Endometrial microvascular endothelial cells (primary cell): ENCODE data around the gene DIO3. TPM values are rescaled to one million over a fixed set of nuclear protein-coding genes. Genes with fewer than 3 reads are reported as not detected.
"Not testable (repeated sequence)": the region's sequence is repeated elsewhere in the genome, so short reads cannot be mapped to it uniquely, and the experiment has no call there.

Source experiments
- in situ Hi-C: cut with HindIII; loops from 2 replicates; pipeline ENCODE4 v1.10.0; 2017; ENCODE audit warnings: low sequenced_read_pairs, low pct_unique_long_range_greater_than_20kb; ENCODE audit errors: inconsistent ontology term
- total RNA-seq: library from RNA; depleted of rRNA; stranded (reverse); fragments of >200 nt; gene quantifications from one replicate; pipeline ENCODE4 v1.2.3, GENCODE V29; 2015; ENCODE audit errors: inconsistent ontology term

DIO3 gene
- total RNA-seq, 1 donor from 2014 or later, result not detected

- in situ Hi-C loops, result no loop called here
Observed at GRCh38 chr14:101540481-101541462, 20.5 kb upstream of the DIO3 start.

- in situ Hi-C loops, result no loop called here
Observed at GRCh38 chr14:101542391-101542790, 18.9 kb upstream of the DIO3 start.

DNA sequence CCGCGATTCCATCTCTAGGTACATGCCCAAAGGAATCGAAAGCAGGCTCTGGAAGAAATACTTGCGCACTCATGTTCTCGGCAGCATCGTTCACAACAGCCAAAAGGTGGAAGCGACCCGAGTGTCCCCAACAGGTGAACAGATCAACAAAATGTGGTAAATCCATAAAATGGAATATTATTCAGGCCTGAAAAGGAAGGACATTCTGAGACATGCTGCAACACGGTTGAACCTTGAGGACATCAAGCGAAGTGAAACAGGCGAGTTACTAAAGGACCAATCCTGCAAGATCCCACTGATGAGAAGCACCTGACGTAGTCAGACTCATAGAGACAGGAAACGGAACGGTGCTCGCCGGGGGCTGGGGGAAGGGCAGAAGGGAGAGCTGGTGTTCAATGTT is 17.5 kb upstream of the DIO3 start:
- in situ Hi-C loops, result no loop called here

DNA sequence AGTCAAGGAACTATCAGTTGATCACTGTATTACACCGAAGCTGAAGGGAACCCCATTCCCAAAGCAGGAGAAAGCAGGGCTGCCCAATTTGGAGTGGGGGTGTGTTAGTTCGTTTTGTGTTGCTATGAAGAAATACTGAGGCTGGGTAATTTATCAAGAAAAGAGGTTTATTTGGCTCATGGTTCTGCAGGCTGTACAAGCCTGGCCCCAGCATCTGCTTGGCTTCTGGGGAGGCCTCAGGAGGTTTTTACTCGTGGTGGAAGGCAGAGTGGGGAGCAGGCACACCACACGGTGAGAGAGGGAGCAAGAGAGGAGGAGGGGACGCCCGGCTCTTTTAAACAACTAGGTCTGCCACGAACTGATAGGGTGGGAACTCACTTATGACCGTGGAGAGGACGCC is 16.7 kb upstream of the DIO3 start:
- in situ Hi-C loops, result no loop called here

DNA sequence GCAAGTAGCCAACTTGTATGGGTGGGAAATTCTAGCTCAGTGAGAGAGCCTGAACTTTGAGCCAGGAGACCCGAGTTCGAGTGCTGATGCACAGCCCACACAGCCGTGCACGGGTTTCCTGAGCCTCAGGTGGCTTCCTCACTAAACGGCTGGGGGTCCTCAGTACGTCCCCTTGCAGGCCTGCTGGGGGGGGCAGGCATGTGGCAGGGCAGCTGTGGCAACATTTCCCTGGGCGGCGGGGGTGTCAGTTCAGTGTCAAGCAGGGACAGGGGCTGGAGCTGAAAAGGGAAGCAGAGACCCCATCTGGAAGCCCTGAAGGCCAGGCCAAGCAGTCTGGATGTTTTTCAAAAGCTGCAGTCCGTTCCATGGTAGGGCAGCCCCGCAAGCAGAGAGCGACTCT is 14.6 kb upstream of the DIO3 start:
- in situ Hi-C loops, result no loop called here

GRCh38 chr14:101547107-101547738 is 14.1 kb upstream of the DIO3 start:
- in situ Hi-C loops, result no loop called here

- in situ Hi-C loops, result no loop called here
Observed at GRCh38 chr14:101547961-101548669, 13.2 kb upstream of the DIO3 start.

GRCh38 chr14:101548710-101549109 is 12.6 kb upstream of the DIO3 start:
- in situ Hi-C loops, result no loop called here

DNA sequence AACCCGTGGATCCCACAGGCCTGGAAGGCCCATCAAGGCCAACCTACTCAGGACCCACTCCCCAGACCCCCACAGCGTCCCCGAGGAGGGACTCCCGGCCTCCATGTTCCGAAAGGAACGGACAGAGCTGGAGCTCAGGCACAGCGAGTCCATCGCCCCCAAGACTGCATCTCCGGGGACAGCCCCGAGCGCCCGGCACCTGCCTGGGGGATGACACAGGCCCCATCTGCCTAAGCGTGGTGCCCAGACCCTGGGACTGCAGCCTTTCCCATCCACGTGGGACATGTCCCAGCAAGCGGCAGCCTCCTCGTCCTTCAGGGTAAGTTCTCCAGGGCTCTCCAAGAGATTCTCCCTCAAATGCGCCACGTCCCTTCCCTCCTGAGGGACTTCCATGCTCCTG is 12.1 kb upstream of the DIO3 start:
- in situ Hi-C loops, result no loop called here

- in situ Hi-C loops, result not testable (repeated sequence)
Observed at GRCh38 chr14:101550202-101550912, 10.9 kb upstream of the DIO3 start.

DNA sequence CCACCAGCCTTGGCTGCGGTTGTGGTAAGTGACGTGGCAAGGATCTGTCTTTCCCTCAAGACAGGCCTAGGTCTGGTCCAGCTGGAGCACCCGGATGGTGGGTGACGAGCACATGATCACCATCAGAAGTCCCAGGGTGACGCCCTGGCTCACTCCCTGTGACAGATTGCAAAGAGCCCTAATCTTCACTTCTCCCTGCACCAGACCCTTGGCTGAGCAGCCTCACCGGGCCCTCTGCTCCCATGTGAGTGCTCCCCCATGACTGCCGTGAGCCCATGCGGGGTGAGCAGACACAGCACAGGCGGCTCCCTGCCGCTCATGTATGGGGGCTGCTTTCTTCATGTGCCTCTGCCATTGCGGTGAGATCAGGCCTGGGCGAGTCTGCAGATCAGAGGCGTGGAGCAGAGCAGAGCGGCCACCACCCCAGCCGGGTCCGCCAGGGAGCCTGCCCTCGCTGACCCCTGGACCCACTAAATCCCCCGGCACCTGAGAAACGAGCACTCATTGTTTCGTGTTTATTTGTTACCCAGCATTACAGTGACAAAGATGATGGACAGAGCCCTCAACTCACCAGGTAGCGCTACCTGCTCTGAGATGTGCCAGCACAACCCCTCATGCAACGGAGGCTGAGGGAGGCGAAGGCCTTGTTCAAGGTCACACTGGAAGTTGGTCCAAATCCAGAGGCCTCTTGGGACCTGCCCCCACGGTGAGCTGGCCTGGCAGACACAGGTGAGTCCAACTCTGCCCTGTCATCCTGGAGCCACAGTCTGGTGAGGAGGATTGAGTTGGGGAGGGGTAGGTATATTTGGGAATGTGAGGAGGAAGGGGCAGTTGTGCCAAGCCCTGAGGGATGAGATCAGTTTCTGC is 9.3 kb upstream of the DIO3 start:
- in situ Hi-C loops, result no loop called here

- in situ Hi-C loops, result no loop called here
Observed at GRCh38 chr14:101552786-101553231, 8.5 kb upstream of the DIO3 start.

DNA sequence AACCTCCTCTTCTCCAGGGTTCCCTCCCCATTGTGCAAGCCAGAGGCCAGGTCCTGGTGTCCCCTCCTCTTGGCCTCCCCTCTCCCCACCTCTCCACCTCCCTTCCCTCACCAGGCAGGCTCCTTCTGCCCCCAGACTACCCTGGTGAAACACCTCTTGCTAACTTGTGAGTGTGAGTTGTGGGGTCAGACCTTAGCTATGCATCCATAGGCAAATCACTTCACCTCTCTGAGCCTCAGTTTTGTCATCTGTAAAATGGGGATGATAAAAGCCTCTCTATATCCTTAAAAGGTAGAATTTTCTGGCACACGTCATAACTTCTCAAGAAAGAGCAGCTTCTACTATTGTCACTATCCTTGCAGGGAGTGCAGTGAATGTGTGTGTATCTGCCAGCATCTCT is 7.9 kb upstream of the DIO3 start:
- in situ Hi-C loops, result no loop called here

DNA sequence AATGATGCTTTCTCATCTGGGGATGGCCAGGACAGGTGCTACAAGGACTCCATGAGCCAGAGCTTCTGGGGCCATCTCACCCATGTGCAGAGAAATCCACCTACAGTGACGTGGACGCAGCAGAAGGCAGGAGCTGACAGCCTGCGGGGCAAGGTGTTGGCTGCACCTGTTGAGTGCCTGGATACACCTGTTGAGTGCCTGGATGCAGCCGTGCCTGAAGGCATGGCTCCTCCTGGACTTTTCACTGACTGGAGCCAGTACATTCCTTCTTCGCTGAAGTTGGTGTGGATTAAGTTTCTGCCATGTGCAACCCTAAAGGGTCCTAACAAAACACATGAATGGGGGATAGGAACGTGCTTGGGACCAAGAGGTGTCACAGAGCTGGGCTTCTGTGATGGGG is 7.4 kb upstream of the DIO3 start:
- in situ Hi-C loops, result no loop called here

DNA sequence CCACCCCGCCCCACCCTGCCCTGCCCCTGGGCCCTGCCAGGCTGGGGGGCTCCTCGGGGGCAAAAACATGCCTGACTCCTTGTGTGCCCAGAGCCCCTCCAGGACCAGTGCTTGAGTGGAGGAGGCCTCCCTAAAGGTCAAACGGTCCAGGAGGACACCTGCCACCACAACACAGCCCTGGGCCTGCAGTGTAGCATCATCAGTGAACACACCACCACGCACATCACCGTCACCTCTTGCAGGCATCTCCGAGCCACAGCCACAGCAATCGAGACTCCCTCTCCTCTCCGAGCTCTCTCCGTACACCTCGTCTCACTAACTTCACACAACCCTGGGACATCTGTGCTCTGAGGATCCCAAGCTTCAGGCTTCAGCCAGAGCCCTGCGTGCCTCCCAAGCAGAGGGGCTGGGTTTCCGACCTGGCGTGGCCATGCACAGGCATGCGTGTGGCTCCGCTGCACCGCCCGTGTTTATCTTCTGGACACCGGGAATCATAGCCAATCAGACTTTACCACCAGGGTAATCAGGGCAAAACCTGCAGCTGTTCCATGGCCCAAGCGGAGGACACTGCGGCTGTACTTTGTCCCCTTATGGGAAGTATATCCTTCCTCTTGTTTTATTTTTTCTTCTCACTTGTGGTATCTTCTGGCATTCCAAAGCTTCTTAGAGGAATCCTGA is 6.2 kb upstream of the DIO3 start:
- in situ Hi-C loops, result no loop called here

DNA sequence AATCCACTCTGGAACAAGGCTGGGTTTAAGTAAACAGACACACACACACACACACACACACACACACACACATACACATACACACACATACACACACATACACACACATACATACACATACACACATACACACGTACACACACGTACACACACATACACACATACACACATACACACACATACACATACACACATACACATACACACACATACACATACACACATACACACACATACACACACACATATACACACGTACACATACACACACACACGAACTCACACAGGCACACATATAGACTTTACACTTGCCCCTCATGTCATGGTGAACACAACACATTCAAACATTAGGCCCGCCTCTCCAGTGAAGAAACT is 5.6 kb upstream of the DIO3 start:
- in situ Hi-C loops, result not testable (repeated sequence)

DNA sequence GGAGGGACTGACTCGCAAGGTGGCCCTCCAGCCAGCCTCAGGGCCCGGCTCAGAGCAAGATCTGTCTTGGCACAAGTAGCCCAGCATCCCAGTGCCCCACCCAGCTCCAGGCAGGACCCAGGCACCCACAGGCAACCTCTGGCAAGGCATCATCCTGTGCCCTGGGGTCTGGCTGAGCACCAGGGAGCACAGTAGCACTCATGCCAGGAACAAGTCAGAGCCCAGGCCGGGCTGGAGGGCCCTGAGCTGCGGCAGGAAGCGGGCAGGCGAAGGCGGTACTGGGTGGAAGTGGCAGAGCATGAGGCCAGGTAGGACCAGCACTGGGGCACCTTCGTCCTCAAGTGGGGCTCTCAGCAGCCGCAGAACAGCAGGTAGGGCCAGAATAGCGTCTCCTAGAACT is 5.2 kb upstream of the DIO3 start:
- in situ Hi-C loops, result no loop called here
